ENCODE measurements around the gene EDDM3A.
"Not testable (repeated sequence)": the region's sequence is repeated elsewhere in the genome, so short reads cannot be mapped to it uniquely, and the experiment has no call there.

The EDDM3A gene

GRCh38 chr14:20719777-20720176 lies 25.9 kb upstream of the EDDM3A start:
- Histone ChIP-seq H2AFZ (ENCODE audit: low read length) (no peak overlapping the region), H3K9ac (ENCODE audit: low read depth, low read length, poor library complexity, severe bottlenecking) (no peak overlapping the region), H3K79me2 (ENCODE audit: insufficient read depth, low read length) (no peaks in the 10 kb centered on the region), H3K4me1 (ENCODE audit: insufficient read depth, low read length, poor library complexity, severe bottlenecking) (no peaks in the 10 kb centered on the region), H3K4me3 (ENCODE audit: low read length, poor library complexity, severe bottlenecking) (no peak overlapping the region), H3K9me2 (replicated peaks; ENCODE audit: low read depth, low read length) (no peaks in the 10 kb centered on the region), H3K9me3 (ENCODE audit: insufficient read depth, low read depth, low read length) (no peaks in the 10 kb centered on the region), H3K36me3 (ENCODE audit: insufficient read depth, low read length) (no peaks in the 10 kb centered on the region), H3K4me2 (ENCODE audit: low read depth, low read length, poor library complexity, severe bottlenecking) (no peak overlapping the region), H4K20me1 (ENCODE audit: insufficient read depth, low read length, poor library complexity, severe bottlenecking) (no peaks in the 10 kb centered on the region), H3F3A (ENCODE audit: low read depth) (no peaks in the 10 kb centered on the region), H3K27me3 (ENCODE audit: insufficient read depth, low read length, poor library complexity, severe bottlenecking) (no peaks in the 10 kb centered on the region)
- TF ChIP-seq EZH2phosphoT487 (IDR thresholded peaks at IDR 0.05; ENCODE audit: borderline replicate concordance): no peak
- TF ChIP-seq, protein P1, sequence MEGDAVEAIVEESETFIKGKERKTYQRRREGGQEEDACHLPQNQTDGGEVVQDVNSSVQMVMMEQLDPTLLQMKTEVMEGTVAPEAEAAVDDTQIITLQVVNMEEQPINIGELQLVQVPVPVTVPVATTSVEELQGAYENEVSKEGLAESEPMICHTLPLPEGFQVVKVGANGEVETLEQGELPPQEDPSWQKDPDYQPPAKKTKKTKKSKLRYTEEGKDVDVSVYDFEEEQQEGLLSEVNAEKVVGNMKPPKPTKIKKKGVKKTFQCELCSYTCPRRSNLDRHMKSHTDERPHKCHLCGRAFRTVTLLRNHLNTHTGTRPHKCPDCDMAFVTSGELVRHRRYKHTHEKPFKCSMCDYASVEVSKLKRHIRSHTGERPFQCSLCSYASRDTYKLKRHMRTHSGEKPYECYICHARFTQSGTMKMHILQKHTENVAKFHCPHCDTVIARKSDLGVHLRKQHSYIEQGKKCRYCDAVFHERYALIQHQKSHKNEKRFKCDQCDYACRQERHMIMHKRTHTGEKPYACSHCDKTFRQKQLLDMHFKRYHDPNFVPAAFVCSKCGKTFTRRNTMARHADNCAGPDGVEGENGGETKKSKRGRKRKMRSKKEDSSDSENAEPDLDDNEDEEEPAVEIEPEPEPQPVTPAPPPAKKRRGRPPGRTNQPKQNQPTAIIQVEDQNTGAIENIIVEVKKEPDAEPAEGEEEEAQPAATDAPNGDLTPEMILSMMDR (conservative IDR thresholded peaks at IDR 0.05; ENCODE audit: low read length): no peak

DNA sequence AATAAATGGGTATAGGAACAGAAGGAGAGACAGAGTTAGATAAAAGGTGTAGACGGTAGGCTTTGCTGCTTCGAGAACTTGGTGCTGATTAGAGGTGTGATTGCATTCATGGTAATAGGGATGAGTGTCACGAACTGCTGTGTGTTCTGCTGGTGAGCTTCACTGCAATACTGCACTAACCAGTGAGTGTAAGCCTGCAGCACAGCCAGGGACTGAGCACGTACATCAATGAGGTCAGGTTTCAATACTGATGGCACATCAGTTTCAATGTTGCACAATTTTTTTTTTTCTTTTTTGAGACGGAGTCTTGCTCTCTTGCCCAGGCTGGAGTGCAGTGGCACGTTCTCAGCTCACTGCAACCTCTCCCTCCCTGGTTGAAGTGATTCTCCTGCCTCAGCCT lies 24.9 kb upstream of the EDDM3A start:
- Histone ChIP-seq H3K79me2 (ENCODE audit: insufficient read depth, low read length) (no peaks in the 10 kb centered on the region), H3K9me2 (replicated peaks; ENCODE audit: low read depth, low read length) (no peaks in the 10 kb centered on the region), H3K4me1 (ENCODE audit: insufficient read depth, low read length, poor library complexity, severe bottlenecking) (no peaks in the 10 kb centered on the region), H3K27me3 (ENCODE audit: insufficient read depth, low read length, poor library complexity, severe bottlenecking) (no peaks in the 10 kb centered on the region), H3K9me3 (ENCODE audit: insufficient read depth, low read depth, low read length) (no peaks in the 10 kb centered on the region), H4K20me1 (ENCODE audit: insufficient read depth, low read length, poor library complexity, severe bottlenecking) (no peaks in the 10 kb centered on the region), H3K4me3 (ENCODE audit: low read length, poor library complexity, severe bottlenecking) (no peak overlapping the region), H3K4me2 (ENCODE audit: low read depth, low read length, poor library complexity, severe bottlenecking) (no peak overlapping the region), H3K36me3 (ENCODE audit: insufficient read depth, low read length) (no peaks in the 10 kb centered on the region), H2AFZ (ENCODE audit: low read length) (no peak overlapping the region), H3F3A (ENCODE audit: low read depth) (no peaks in the 10 kb centered on the region), H3K9ac (ENCODE audit: low read depth, low read length, poor library complexity, severe bottlenecking) (no peak overlapping the region)
- TF ChIP-seq EZH2phosphoT487 (IDR thresholded peaks at IDR 0.05; ENCODE audit: borderline replicate concordance): no peak

DNA sequence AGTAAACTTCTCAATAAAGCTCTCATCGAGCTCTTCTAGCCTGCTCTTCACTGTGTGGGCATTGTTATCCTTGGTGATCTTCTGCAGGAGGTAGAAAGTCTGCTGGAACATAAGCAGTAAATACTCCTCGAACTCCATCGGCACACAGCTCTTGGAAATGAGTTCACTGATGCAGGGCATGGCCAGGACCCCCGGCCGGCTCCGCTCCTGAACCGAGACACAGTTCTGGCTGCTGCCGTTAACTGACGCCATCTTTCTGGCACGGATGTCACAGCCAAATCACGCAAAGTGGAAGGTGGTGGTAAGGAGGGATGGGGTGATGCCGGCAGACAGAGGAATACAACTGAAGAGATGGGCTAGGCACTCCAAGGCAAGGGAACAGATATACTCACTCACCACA lies 23.7 kb upstream of the EDDM3A start:
- Histone ChIP-seq H4K20me1 (ENCODE audit: insufficient read depth, low read length, poor library complexity, severe bottlenecking) (no peaks in the 10 kb centered on the region), H3K9me2 (replicated peaks; ENCODE audit: low read depth, low read length) (no peaks in the 10 kb centered on the region), H3K79me2 (ENCODE audit: insufficient read depth, low read length) (no peaks in the 10 kb centered on the region), H3F3A (ENCODE audit: low read depth) (no peaks in the 10 kb centered on the region), H3K9me3 (ENCODE audit: insufficient read depth, low read depth, low read length) (no peaks in the 10 kb centered on the region), H2AFZ (ENCODE audit: low read length) (no peak overlapping the region), H3K36me3 (ENCODE audit: insufficient read depth, low read length) (no peaks in the 10 kb centered on the region), H3K4me2 (ENCODE audit: low read depth, low read length, poor library complexity, severe bottlenecking) (no peak overlapping the region), H3K4me3 (ENCODE audit: low read length, poor library complexity, severe bottlenecking) (no peak overlapping the region), H3K27me3 (ENCODE audit: insufficient read depth, low read length, poor library complexity, severe bottlenecking) (no peaks in the 10 kb centered on the region), H3K4me1 (ENCODE audit: insufficient read depth, low read length, poor library complexity, severe bottlenecking) (no peaks in the 10 kb centered on the region), H3K9ac (ENCODE audit: low read depth, low read length, poor library complexity, severe bottlenecking) (no peak overlapping the region)
- TF ChIP-seq EZH2phosphoT487 (IDR thresholded peaks at IDR 0.05; ENCODE audit: borderline replicate concordance): no peak

DNA sequence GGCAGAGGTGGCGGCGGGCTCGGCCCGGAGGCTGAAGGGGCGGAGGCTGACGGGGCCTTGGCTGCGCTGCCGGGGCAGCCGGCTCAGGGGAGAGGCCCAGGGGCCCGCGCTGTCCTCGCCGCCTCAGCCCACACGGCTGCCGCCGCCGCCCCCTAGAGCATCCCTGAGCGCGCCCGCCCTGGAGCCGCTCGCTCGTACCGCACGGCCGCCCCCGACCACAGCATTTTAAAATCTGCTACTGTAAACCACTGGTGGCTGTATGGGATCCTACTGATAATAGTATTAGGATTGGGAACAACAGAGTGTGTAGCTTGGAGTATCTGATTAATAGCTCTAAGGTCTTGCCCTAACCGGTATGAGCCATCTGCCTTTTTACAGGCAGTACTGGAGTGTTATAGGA lies 22.2 kb upstream of the EDDM3A start:
- H2AFZ ChIP-seq (ENCODE audit: low read length): no peak overlapping the region
- no peak overlapping the region for H3K4me2 ChIP-seq (ENCODE audit: low read depth, low read length, poor library complexity, severe bottlenecking)
- no peaks in the 10 kb centered on the region for H3K4me1 ChIP-seq (ENCODE audit: insufficient read depth, low read length, poor library complexity, severe bottlenecking)
- H3K9me3 ChIP-seq (ENCODE audit: insufficient read depth, low read depth, low read length): no peaks in the 10 kb centered on the region
- TF ChIP-seq EZH2phosphoT487 (IDR thresholded peaks at IDR 0.05; ENCODE audit: borderline replicate concordance): no peak
- TF ChIP-seq, protein P1 (conservative IDR thresholded peaks at IDR 0.05; ENCODE audit: low read length): no peak
- no peaks in the 10 kb centered on the region for H3K9me2 ChIP-seq (replicated peaks; ENCODE audit: low read depth, low read length)
- no peaks in the 10 kb centered on the region for H3K27me3 ChIP-seq (ENCODE audit: insufficient read depth, low read length, poor library complexity, severe bottlenecking)
- no peaks in the 10 kb centered on the region for H3K79me2 ChIP-seq (ENCODE audit: insufficient read depth, low read length)
- H3F3A ChIP-seq (ENCODE audit: low read depth): no peaks in the 10 kb centered on the region
- H4K20me1 ChIP-seq (ENCODE audit: insufficient read depth, low read length, poor library complexity, severe bottlenecking): no peaks in the 10 kb centered on the region
- no peaks in the 10 kb centered on the region for H3K36me3 ChIP-seq (ENCODE audit: insufficient read depth, low read length)
- H3K4me3 ChIP-seq (ENCODE audit: low read length, poor library complexity, severe bottlenecking): no peak overlapping the region
- H3K9ac ChIP-seq (ENCODE audit: low read depth, low read length, poor library complexity, severe bottlenecking): no peak overlapping the region

DNA sequence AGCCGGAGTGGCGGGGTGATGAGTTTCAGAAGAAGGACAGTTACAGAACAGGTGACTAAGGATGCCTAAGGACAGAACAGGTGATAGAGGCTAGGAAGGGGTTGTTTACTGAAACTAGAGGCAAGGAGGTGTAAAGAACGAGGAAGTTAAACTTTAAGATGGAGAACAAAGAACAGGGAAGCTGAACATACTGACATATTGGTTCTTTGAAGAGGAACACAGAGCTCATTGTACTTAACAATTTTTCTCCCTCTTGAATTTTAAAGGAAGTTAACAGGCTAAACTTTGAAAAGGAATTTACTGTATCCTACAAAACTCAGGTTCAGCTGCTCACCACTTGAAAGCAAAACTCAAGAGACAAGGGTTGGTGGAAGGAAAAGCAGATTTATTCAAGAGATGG lies 19.6 kb upstream of the EDDM3A start:
- not testable (repeated sequence) for H2AFZ ChIP-seq (ENCODE audit: low read length); H3K36me3 ChIP-seq (ENCODE audit: insufficient read depth, low read length); H4K20me1 ChIP-seq (ENCODE audit: insufficient read depth, low read length, poor library complexity, severe bottlenecking); H3K9me2 ChIP-seq (replicated peaks; ENCODE audit: low read depth, low read length); H3K4me1 ChIP-seq (ENCODE audit: insufficient read depth, low read length, poor library complexity, severe bottlenecking); H3K79me2 ChIP-seq (ENCODE audit: insufficient read depth, low read length); H3K4me3 ChIP-seq (ENCODE audit: low read length, poor library complexity, severe bottlenecking); H3K27me3 ChIP-seq (ENCODE audit: insufficient read depth, low read length, poor library complexity, severe bottlenecking); H3F3A ChIP-seq (ENCODE audit: low read depth); H3K9me3 ChIP-seq (ENCODE audit: insufficient read depth, low read depth, low read length); H3K4me2 ChIP-seq (ENCODE audit: low read depth, low read length, poor library complexity, severe bottlenecking); H3K9ac ChIP-seq (ENCODE audit: low read depth, low read length, poor library complexity, severe bottlenecking)

All from Loucy (cell line).